ENCODE data around the gene PIK3C2B.

PIK3C2B gene

DNA sequence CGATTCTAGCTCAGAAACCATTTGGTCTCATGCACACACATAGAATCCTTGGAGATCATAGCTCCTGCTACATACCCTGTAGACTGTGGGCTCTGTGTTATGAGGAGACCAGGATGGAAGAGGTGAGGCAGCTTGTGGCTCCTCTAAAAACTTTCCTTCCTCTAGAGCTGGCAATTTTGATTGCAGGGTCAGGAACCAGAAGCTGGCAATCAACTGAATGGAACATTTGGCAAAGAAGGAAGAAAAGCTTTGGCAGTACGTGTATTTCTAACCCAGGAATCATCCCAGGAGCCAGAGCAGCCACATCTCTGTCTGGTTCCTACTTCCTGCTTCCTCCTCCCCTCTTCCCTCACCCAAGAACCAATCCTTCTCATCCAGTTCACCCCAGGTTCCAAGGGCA, 15.7 kb downstream of the PIK3C2B start:
- DNase-seq: no peak

DNA sequence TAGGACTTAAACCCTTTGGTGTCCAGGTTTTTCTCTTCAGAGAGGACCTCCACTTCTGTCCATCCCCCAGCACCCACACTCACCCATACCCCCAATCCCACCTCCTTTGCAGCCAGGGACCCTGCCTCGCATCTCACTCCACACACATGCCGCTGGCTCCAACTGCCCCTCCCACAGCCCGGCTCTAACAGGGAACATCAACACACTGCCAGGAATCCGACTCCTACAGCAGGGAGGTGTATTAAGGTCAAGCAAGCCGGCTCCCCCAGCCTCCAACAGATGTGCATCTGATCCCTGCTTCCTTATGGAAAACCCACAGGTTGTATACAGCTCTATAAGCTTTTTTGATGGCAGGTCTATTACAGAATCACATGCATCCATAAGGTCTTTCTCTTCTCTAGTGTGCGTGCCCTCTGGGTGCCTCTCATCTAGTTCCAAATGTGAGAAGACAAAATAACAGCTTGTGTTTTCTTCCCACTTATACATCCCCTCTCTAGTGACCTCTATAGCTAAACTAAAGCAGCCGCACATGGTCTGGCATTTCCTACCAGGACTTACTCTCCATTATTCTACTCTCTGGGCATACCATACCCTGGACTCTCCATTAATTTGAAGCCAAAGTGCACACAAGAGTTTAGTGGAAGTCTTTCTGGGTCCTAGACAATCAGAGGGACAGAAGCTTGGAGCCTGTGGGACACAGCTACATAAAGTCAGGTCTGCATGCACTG, 16.3 kb downstream of the PIK3C2B start:
- peak in 2 of 56 donors; percentile 14 to 53 for DNase-seq

DNA sequence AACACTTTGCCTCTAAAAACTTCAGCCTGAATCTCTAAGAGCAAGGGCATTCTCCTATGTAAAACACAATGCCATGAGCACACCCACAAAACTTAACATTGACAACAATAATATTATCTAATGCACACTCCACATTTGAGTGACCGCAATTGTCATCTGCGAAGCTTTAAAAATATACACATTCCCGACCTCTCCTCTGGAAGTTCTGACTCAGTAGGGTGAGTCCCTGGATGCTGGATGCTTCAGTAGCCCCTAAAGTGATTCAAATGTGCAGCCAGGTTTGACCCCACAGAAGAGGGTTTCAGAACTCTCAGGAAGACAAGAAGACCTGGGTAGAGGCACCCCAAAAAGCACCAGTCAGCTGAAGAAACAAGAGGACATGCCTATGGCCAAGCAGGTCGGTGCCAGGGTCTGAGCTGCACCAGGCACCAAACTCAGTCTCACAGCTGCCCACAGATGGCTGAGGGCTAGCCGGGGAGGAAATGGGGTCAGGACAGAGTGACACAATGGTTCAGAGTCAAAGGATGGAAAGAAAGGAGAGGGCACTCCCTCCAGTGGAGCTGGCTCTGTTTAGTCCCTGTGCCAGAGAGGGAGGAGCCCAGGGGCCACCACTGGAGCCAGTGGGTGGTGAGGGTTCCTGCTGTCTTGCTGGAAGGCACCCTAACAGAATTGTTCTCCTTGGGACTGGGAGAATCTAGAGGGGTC, 17.4 kb downstream of the PIK3C2B start:
- DNase-seq: peak in 50 of 56 donors; percentile 26 to 90 (median 70)

DNA sequence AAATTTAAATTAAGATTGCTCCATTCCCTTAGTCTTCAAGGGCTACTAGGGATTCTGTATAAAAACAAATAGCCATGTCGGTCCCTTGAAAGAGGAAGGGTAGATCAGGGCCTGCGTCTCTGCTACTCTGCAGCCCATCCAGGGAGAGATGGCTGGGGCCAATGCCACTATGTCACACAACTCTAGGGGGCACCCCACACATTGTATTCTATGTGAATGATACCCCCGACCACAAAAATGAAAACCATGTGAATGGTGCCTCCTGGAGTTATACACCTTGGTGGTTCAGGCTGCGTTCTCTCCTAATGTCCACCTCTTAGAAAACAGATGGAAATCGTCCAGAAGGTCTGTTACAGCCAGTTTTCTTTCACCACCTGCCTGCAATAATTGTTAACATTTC, 18.0 kb downstream of the PIK3C2B start:
- peak in 1 of 56 donors; percentile 27 for DNase-seq

DNA sequence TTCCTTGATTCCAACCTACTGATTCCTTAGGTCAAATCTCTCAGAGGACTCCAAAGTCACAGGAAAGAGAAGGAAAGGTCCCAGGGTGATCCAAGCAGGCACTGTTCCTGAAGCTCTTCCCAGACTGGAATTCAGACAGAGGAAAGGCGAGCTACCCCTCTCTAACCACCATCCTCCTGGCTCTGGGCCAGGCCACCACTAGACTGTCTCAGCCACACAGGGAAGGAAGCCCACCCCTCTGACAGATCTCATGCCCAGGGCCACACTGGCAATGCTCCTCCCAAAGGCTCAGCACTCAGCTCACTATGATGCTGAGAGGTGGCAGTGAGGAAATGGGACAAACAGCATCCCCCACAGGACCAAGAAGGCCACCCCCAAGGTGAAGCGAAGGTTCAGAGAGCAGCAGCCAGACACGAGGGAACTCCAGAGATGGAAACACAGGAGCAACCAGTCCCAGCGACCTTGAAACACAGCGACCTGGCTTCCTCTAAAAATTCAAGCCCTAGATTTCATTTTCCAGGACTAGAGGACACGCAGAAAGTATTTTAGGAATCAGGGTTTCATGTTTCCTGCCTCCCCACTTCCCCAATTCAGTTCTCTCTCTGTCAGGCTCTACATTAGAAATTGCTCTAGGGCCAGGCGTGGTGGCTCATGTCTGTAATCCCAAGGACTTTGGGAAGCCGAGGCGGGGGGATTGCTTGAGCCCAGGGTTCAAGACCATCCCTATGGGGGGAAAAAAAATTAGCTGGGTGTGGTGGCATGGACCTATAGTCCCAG, 18.8 kb downstream of the PIK3C2B start:
- DNase-seq: peak in 1 of 56 donors; percentile 29

DNA sequence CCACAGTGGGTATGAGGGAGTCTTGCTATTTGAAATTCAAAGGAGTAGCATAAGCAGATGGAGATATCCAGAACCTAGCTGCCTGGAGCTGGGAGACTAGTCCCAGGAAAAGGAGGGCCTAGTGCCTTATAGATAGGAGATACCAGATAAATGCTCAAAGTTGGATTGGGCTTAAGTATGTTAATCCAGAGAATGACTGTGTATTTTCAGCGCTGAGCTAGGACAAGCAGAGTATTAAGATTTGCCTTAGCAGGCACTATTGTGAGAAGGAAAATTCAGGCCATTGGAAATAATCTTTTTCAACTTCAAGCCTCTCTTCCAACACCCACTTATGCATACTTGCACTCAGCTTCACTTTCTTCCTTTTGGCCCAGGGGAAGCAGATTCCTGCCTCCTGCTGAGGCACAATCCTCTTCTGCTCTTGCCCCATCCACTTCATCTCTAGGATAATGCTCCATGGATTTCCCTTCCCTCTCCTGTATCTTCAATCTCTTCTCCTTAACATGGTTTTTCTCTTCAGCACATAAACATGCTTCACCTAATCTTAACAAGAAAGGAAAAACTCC, 21.1 kb downstream of the PIK3C2B start:
- DNase-seq: no peak

DNA sequence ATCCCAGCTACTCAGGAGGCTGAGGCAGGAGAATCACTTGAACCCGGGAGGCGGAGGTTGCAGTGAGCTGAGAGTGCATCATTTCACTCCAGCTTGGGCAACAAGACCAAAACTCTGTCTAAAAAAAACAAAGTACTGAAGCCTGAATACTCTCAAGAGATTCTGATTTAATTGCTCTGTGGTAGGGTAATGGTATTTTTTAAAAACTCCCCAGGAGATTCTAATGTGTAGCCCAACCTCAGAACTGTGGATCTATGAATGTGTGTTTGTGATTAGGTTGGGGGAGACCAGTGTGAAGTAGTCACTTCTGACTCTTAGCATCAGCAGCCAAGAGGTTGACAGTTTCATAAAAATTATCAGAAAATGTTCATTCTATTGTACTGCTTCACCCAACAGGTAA, 21.9 kb downstream of the PIK3C2B start:
- DNase-seq: no peak

DNA sequence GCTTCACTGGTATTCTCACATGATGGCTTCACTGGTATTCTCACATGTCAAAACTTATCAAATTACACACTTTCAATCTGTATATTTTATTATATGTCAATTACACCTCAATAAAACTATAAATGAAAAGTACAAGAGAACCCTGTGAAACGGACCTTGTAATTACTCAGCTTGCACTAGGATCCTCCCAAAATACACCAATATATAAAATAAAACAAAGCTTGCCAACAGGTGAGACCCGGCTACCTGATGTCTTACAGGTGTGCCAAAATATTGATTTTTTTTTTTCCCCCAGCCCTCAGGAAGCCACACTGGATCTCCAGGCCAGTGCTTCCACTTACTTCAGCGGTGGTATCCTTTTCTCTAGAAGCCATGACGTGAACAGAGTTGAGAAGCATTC, 22.9 kb downstream of the PIK3C2B start:
- no peak for DNase-seq

DNA sequence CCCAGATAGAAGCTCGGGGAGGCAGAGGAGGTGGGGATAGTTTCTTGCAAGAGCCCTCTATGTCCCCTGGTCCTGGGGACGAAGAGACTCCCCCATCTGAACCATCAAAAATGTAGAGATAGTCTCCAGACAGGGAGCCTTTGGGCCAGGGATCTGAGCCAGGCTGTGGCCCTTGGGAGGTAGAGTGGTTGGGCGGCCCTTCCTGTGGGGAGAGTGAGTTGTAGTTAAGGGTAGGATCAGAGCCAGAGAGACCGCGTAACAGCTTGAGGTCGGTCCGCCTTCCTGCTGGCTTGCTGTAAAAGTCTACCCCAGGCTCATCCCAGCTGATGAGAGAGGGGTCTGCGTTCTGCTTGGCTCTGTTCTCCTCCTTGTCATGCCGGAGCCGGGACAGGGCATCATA, 25.3 kb downstream of the PIK3C2B start:
- no peak for DNase-seq

DNA sequence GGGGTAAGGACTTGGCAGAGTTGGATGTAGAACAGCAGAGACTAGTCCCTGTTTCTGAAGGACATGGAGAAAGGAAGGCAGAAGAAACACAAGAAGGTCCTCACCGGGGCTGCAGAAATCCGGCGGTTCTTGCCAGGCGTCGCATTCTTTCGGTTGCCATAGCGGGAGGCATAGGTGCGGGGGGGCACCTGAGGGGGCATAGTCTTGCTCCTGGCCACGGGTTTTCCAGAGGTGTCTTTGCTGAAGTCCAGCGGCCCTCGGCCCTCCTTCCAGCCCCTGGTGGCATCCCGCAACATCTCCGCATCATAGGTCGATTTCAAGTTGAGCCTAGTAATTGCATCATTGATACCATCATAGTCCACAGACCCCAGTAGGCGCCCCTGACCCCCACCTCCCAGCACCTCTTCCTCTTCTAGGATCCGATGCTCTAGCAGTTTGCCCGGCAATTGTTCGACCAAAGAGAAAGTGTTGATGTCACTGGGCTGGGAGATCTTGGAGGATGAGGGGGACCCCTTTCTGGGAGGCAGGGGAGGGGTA, 25.8 kb downstream of the PIK3C2B start:
- DNase-seq: no peak

DNA sequence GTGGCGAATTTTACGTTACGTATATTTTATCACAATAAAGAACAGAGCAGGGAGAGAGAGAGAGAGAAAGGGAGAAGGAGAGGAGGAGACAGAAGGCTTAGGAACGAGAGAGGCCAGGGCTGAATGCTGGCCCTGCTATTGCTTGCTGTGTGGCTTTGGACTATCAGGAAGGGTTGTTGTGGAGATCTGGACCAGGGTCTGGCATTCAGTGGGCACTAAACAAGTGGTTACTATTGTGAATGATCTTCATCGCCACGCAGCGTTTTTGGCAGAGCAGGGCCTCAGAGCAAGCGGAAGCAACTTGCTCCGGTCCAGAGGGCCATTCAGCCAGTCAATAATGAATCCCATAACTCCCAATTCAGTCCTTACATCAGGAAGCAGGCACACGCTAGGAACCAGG, 26.4 kb downstream of the PIK3C2B start:
- DNase-seq: peak in 37 of 56 donors; percentile 20 to 79 (median 52)

DNA sequence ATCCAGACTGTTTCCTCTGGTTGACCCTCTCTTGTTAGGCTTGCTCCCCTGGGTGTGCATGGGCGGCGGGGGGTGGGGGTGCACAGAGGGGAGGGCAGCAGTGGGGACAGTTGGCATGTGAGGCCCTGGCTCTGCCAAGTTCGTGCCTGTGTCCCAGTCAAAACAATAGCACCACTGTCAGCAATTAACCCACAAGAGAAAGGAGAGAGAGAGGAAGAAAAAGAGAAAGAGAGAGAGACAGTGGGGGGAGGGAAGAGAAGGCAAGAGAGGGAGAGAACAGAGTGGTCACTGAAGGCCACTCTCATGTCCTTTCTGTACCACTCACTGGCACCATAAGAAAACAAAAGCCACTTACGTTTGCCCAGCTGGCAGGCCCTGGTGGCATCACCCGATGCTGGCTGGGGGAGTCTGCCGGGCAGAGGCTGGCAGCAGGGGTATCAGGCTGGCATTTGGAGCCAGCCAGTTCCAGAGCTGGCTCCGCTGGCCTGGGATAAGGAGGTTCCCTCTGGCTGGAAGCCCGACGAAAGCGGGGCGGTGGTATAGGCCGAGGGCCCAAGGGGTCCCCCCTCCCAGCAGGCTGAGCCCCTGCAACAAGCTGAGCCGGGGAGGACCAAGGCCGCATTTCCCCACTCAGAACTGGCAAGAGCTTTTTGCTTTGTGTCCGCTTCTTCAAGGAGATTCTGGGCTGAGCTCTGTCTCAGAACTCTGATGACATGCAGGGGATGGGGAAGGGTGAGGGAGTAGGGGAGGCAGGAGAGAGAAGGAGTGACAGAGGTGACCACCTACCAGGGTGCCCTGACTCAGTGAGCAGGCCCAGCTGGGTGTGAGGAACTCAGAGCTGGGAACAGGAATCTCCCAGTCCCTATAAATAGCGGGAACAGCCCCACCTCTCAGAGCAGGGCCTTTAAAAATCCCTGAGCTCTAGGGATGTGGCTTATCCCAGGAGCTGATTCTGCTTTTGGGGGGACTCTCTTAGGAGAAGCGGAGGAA, 27.9 kb downstream of the PIK3C2B start:
- DNase-seq: peak in 55 of 56 donors; percentile 39 to 97 (median 84)

DNA sequence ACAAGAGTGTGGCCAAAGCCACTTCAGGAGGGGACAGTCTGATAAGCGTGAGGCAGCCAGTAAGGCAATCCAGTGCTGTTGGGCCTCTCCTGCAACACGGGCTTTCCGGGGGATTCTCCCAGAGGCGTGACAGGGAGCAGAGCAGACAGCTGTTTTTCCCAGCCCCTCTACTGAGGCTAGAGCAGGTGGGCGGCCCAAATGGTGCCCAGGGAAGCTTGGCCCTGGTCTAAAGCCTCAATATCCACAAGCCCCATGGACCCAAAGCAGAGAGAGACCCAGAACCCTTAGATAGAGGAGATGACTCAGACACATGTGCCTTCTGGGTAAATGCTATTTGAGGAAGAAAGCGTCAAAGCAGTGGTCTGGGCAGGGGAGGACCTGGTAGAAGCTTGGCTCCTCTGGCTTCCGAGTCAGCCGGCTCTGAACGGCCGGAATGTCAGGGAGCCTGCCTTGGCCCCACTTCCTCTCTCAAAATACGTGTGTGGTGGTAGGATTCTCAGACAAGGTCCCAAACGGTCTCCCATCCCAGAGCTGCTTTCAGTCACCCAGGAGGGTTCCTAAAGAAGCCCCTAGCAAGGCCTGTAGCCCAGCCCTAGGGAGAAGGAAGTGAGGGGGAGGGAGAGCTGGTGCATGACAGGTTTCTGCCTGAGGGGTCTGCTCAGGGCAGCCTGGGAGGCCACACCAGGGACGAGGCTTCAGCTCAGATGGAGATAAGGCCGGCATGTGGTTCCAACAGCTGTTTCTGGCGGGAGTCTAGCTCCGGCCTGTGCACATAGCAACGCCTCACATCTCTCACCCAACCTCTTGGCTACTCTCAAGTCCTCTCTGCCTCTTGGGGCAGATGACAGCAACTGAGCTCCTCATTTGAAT, 28.8 kb downstream of the PIK3C2B start:
- DNase-seq: peak in 8 of 56 donors; percentile 31 to 77 (median 62)

DNA sequence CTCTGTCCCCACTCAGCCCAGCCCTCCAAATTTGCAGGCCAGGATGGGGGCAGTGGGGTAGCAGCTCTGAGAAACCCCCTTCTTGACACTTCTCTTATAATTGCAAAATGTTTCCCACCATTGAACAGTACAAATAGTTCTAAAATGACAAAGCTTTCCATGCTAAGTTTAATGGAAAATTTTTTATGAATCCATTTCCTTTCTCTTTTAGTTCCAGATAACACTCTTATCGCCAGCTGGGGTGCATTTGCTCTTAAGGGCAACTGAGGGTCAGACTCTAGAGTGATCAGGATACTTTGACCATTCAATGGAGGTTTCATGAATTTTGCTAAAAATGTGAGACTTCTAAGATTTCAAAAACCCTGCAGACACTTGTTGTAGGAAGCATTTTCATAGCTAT, 29.9 kb downstream of the PIK3C2B start:
- DNase-seq: no peak

DNA sequence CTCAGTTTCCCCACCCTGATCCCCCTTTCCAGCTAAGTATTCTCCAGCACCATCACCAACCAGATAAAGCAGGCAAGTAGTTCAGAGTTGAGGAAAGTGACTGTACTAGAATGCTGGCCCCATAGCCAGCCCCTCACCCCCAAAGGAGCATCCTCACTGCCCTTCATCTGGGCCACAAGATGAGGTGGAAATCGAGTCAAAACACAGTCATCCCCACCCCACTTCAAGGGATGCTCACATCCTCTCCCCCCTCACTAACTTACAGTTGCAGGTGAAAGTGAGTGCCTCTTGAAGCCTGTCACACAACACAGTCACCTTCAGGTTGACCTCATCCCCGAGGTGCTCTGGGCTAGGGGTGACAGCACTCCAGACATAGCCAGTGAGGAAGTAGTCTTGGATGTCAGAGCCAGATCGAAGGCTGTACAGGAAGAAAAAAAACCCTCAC, 30.4 kb downstream of the PIK3C2B start:
- DNase-seq: no peak

DNA sequence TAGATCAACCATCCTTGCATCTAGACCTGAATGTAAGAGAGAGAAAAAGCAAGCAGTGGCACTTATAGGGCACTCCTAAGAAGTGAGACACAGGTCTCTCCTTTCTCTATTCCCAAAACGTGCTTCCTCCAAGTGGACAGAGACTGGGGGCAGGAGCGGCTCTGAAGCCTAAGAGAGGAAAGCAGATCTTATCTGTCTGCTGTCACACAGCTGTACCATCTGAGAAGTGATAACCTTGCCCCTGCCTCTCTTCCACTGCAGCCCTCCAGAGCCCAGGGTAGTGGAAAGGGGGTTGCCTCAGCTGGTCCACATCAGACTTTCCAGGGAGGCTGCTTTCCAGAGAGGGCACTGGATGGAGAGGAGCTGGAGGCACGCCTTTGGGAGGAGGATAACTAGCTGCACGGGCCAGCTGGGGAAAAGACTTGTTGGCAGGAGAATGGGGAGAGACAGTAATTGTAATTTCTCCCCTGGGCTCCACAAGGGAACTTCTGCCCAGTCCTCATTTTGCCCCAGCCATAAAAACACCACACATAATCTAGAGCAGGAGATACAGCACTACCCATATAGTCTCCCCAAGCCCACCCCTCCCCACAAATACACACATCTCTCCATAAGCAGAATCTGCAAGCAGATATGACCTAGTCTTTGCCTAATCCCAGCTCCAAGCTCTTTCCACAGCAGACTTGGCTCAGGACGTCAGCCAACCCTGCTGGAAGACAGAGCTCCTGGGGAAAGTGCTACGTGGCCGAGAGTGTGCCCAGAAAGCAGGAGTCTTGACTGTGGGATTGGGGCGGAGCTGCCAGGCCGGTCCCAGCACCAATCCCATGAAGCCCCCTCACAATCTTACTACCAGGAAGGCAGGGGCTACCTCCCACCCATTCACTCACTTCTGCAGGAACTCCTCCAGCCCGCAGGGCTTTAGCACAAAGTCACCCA, 31.2 kb downstream of the PIK3C2B start:
- DNase-seq: no peak

DNA sequence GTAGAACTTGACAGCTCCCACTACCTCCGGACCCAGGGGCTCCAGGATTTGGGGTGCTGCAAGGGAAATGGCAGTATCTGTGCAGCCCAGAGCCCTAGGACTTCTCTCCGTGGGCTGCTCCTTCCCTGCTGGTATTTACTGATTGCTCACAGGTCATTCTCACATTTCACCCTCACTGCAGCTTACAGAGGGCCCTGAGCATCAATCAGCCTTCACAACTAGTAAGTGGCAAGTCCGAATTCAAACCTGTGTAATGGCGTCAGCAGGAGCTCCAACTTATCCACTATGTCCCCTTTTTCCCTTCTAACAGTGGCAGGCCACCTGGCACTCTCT, 32.4 kb downstream of the PIK3C2B start:
- DNase-seq: no peak

Data from amygdala (tissue), 56 donors.